Measurements from ENCODE around the gene KRTAP1-4.

DNA sequence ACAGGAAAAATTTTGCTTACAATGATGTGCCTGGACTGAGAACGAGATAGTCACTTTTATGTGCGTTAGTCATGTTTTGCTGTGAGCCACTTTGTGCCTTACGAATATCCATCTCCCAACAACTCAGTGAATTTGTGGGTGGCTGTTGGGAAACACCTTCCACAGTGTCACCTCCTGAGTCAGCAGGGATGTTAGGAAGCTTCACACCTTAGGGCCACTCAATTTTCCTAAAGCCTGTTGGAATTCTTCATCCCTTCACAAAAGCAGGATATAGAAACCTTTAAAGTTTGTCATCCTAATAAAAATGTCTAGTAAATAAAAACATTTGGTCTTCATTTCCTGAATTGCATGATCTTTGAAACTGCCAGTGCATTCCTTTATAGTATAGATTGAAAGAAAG is 16.8 kb downstream of the KRTAP1-4 start:
- TF ChIP-seq, protein P1, sequence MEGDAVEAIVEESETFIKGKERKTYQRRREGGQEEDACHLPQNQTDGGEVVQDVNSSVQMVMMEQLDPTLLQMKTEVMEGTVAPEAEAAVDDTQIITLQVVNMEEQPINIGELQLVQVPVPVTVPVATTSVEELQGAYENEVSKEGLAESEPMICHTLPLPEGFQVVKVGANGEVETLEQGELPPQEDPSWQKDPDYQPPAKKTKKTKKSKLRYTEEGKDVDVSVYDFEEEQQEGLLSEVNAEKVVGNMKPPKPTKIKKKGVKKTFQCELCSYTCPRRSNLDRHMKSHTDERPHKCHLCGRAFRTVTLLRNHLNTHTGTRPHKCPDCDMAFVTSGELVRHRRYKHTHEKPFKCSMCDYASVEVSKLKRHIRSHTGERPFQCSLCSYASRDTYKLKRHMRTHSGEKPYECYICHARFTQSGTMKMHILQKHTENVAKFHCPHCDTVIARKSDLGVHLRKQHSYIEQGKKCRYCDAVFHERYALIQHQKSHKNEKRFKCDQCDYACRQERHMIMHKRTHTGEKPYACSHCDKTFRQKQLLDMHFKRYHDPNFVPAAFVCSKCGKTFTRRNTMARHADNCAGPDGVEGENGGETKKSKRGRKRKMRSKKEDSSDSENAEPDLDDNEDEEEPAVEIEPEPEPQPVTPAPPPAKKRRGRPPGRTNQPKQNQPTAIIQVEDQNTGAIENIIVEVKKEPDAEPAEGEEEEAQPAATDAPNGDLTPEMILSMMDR (IDR thresholded peaks at IDR 0.05 in 4 of 5, conservative IDR thresholded peaks at IDR 0.05 in 1 of 5), result no peak
- TF ChIP-seq POLR2A (IDR thresholded peaks at IDR 0.05), result no peak

Data from gastrocnemius medialis (tissue), 4 donors.